HG03196 (cell line): ENCODE measurements around the gene DSCAML1.

ENCODE experiments used
- ATAC-seq: cut with Tn5 transposase; IDR thresholded peaks from one replicate; pipeline ENCODE4 v1.9.1; 2021; ENCODE audit not compliant: unreplicated experiment

The DSCAML1 gene

DNA sequence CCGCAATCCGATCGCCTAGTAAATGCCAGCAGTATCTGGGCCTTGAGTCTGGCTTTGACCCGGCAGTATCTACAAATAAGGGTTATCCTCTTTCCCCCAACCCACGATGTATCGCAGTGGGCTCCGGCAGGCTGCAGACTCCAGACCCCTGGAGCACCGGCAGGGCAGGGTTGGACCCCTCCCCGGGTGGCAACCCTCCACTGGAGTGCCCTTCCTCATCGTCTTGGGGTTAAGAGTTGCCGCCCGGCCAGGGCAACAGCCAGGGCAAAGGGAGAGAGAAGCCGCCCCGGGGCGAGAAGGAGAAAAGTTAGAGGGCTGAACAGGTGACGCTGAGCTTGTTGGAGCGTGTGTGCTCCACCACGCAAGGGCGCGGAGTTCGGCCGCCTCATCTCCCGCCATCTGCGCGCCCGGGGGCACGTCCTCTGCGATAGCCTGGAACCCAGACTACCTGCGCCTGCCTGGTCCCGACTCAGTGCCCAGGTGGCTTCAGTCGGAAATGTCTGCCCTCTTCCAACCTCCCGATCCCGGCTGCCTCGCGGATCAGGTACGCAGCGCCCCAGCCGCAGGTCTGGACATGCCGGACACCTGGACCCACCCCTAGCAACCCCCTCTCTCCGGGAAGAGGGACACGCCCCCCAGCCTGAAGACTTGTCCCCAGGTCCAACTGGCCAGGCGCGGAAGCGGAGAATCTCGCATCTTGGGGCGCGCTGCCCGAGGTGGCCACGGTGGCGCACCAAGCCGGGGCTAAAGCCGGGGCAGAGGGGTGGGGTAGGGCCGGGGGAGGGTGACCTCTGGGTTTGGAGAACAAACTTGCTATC lies 1.2 kb downstream of the DSCAML1 start:
- no peak for ATAC-seq

DNA sequence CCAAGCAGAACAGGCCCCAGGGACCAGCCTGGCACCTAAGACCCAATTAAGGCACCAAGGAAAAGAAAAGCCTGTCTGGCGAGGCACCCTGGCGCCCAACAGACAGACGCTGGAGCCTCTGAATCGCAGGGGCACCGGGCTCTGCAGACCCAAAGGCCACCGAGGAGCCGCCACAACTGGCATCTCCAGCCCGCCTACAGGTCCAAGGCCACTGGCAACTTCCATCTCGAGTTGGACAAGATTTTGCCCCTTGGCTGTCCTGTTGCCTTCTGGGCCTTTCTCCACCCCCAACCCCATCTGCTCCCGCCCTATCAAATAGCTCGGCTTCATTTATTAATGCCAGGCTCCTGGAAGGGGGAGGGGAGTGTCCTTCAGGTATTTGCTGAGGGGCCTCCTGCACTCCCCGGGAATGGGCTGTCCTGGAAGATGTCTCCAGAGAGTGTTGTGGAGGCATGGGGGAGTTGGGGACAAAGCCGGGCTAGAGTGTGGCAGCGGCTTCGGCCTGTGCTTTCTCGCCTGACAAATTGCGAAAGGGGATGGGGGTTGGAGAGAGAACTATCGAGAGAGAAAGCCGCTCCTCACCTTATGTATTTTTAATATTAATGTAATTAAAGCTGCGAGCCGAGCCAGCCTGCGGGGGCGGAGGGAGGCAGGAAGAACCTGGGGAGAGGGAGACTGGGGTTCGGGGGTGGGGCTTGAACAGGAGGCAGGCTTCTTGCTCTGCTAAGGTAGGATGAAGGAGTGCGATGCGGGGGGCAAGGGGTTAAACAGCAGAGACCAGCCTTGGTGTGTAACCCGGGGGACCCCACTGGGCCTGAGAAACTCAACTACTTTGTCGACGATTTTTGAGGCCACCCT lies 2.0 kb downstream of the DSCAML1 start:
- ATAC-seq, result no peak

DNA sequence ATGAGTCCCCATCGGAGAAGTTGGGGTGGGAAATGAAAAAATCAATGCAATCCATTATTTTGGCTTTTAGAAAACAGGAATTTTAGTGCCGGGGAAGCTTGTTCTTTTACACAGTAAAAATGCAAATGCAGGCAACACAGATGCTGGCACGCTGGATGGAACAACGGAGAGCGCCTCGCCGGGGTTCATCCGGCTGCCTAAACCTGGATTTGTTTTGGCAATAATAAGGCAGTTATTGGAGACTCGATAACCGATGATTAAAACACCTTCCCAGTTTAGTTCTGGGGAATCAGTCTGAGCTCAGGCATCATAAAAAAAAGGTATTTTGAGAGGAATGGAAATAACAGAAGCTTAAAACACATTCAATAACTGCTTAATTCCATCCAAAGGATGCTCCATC lies 2.9 kb downstream of the DSCAML1 start:
- ATAC-seq, result no peak

DNA sequence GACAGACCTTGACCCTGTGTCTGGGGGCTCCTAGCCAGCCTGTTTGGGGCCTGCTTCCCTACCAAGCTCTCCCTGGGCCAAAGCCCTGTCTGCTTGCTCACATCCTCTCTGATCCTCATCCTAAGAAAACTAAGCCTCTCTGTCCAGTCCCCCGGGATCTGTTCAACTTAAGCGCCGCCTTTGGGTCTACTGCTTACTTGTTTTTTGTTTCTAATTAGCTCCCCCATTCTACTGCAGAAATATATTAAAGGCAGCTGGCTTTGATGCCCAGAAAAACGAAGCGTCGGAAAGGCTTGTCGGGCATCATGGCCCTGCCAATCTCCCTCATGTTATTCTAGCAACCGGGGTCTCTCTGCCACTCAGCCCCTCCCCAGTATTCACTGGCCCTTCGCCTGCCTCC lies 3.4 kb downstream of the DSCAML1 start:
- ATAC-seq, result no peak

DNA sequence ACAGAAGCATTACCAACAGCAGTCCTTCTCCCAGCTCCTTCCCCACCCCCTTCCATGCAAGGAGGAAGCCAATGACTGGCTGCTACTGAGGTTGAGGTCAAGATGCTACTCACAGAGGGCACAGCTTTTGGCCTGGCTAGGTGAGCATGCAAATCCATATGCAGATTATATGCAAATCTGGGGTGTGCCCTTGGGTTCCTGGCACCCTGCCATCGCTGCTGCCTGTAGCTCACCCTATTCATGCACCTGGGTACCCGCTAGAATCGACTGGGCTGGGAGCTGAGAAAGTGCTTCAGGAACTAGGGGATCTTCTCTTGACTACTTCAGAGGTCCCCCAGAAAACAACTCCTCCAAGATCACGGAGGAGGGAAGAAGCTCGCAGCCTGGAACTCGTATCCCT lies 4.0 kb downstream of the DSCAML1 start:
- ATAC-seq, result no peak

DNA sequence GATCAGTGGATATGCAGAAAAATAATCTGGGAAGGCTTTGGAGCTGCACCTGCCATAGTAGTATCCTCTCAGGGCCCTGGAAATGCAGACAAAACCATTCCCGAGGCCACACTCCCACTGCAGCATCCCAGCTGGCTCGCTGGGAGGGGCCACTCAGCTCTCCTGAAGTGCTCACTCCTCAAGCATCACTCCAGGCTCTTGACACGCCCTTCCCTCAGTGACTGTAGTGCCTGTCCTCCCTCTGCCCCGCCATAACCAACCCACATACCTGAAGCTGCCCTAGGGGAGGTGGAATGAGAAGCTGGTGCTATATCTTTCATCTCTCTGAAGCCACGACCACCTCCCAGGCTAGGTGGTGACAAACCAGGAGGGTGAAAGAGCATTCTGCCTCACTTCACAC lies 4.8 kb downstream of the DSCAML1 start:
- ATAC-seq, result no peak

DNA sequence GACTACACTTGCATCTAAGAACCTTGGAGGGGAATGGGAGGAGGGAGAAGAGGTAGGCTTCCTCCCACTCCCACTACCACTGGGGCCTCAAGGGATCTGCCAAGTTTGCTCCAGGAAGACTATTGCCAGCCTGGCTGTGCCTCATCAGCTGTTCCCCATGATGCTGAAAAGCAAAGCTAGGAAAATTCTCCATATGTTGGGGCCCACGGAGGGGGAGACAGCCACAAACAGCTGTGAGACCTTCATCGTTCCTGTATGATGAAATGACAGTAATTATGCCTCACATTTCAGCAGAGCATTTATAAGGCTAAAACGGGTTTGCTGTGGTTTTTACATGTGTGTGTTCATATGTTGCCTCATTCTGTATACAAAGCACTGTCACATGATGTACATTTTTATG lies 6.7 kb downstream of the DSCAML1 start:
- no peak for ATAC-seq

DNA sequence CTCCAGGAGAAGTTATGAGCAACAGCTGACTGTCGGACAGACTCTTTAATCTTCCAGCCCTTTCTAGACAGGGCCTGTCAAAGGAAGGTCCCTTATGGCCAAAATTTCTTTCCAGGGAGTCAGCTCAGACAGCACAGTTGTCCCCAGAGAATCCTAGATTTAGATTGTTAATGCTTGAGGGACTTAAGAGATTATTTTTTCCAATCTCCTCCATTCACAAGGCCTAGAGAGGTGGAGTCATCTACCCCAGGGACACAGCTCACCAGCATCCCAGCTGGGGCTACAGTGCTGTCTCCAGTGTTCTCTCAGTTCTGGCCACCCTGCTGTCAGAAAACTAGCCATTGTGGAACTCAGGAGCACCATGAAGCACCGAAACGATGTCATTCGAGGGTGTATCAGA lies 7.8 kb downstream of the DSCAML1 start:
- ATAC-seq, result no peak

DNA sequence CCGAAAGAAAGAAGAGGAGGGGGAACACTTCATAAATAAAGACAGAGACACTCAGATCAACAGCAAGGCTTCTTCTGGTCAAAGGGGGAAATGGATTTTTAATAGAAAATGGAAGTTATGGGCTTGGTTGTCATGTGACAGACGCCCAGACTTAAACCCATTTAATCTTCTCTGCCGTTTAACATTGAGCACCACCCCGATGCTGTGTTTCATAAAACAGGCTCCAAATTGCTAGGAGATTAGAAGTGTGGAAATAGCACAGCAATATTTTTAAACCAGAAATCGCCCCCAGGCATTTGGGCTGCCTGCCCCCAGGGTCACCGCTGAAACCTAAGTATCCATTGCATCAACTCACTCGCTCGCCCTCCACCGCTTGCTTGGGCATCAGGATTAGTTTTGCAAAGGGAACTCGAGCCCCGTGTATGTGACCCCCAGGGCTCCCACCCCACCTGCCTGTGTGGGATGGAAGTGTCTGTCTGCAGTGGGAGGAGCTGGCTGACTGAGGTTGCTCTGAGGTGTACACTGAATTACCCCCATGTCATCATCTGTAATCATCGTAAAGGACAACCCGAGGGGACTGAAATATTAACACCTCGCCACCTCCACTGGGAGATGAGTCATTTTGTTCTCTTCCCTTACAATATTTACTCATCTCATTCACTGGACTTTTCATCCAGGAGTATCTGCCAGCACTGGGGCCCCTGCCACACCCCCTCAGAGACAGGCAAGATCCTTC lies 10.7 kb downstream of the DSCAML1 start:
- ATAC-seq, result no peak

DNA sequence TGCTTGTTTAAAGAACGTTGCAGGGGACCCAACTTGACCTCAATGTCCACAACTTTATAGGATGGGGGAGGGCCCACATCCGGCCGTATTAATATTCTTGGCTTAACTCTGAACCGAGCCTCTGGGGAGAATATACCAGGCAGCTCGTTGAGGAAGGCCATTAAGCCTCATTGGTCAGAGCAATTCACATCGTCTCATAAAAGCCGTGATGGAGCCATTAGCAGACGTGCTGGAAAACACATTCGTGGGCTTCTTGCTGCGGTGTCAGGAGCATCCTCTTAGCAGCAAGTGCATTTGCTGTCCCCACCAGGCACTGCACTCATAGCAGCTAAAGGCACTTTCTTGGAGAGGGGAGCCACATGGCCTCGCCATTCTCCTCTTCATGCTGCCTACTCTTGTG lies 14.9 kb downstream of the DSCAML1 start:
- no peak for ATAC-seq

DNA sequence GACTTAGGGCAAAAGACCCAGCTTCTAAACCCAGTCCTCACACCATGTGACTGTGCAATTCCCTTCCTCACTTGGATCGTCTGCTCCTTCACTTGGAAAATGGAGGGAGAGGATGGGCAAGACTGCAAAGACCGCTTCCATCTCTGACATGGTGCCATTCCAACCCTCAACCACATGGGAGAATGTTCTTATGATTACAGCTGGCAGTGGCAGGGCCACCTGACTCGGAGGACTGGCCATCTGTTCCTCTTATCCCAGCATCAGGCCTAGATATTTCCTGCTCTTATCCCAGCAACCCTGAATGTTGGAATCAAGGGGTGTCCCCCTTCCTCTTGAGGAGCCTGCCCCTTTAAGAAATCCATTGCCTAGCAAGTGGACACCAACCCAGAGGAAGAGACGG lies 15.4 kb downstream of the DSCAML1 start:
- no peak for ATAC-seq

DNA sequence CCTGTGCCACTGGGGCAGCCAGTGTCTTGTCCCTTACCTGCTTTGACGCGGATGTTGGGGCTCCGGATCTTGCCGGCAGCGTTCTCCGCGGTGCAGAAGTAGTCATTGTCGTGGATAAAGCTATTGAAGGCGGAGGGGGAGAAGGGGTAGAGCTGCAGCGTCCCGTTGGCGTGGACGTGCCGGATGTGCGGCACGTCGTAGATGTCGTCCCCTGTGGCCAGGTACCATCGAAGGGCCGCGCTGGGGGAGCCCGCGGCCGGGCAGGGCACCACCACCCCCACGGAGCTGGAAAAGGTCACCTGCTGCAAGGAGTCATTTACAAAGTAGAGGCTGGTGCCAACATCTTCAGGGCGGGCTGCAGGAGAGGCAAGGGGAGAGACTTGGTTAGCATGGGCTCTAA lies 16.6 kb downstream of the DSCAML1 start:
- ATAC-seq, result no peak

DNA sequence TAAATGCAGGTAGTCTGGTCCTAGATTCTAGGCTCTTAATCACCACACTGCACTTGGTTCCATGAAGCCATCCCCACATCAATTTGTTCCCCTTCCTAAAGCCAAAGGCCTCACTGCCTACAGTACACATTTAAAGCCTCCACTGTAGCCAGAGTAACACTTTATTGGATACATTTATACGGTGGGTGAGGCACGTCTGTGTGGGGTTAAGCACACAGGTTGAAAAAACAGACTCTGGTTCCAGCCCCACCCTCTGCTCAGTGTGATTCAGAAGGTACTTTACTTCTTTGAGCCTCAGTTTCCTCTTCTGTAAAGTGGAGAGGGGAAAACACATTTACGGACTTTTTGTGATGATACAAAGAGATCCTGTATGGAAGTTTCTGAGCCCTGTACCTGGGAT lies 22.5 kb downstream of the DSCAML1 start:
- ATAC-seq, result no peak

DNA sequence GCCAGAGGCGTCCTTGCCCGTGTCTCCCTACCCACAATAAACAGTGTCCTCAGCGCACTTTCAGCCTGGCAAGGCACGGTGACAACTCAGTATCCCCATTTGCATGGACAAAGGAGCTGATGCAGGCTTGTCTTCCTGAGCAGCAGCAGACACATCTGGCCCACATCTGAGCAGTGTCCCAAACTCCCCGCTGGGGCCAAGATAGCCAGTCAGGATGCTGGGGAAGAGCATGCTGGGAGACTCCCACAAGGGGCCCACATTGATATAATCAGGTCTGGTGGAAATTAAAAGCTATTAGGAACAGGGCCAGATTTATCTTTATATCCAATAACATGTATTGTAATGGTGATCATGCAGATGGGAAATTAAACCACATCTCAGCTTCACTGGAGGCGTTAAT lies 24.7 kb downstream of the DSCAML1 start:
- ATAC-seq, result no peak

DNA sequence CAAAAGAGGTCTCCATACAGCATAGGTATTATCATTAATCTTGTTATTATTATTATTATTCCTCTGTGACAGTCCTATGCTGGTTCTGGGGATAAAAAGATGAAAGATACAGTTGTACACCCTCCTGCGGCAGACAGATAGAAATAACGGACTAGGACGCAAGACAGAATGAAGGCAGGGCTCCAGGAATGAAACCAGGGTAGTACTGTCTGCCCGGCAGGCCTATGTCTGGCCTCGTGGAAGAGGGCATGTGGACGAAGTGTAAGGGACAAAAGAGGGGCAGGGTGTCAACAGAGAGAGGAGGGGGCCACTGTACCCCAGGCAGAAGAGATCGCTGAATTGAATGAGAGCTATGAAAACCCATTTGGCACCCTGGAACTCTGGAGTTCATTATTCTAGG lies 25.2 kb downstream of the DSCAML1 start:
- no peak for ATAC-seq

DNA sequence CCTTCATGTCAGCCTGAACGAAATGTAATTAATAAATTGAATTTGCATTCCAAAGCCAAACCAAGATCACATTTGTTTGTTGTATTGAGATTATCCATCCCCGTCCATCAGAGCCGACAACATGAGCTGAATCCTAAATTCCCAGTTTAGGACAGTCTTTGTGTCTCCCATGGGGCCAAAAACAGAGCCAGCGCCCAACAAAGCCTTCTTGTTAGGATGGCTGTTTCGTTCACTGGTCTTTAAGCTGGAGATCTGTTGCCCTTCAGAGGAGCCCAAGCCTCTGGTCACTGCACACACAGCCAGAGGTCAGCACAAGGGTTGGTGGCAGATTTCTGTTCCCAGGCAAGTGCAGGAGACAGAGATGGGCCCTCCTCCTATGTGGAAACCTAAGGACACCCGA lies 25.8 kb downstream of the DSCAML1 start:
- no peak for ATAC-seq

DNA sequence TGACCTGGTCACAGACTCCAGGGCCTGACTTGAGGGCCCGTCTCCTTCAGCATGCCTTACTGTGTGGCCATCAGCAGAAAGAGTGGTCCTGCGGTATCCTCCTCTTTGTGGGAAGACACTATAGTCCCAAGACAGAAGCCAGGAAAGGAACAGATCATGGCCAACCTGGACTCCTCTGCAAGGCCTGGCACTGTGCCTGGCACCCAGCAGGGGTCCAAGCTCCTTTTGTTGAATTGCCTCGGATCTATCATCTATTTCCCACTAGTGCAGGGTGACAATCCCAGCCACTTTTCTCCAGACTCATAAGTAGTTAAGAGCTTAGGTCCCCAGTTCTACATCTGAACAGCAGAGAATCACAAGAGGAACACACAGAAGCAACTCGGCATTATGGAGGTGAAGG lies 27.0 kb downstream of the DSCAML1 start:
- no peak for ATAC-seq

DNA sequence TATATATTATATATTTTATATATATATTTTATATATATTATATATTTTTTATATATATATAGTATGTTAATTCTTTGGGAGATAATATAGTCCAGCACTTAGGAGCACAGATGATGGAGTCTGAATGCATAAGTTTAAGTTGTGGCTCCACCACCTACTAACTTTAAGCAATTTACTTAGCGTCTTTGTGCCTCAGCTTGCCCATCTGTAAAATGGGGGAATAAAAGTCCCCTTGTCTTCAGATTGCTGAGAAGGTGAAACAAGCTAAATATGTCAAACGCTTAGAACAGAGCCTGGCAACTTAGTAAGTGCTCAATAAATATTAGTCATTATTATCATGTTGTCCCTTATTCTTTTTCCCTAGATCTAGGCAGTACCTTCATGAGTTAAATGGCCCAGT lies 27.5 kb downstream of the DSCAML1 start:
- ATAC-seq, result no peak

DNA sequence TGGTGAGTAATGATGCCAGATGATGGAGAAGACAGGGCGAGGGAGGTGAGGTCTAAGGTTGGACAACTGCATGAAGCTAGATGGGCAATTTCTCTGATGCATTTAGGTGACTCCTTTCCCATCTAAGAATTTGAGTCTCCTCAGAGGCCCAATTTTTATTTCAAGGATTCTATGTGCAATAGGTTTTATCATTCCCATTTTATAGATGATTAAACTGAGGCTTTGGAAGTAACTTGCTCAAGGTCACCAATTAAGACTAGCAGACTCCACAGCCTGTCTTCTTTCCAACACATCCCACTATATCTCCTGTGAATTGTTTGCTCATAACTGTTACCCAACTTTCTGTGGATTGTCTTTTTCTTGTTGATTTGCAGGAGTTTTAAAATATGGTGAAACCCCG lies 28.5 kb downstream of the DSCAML1 start:
- ATAC-seq, result no peak

DNA sequence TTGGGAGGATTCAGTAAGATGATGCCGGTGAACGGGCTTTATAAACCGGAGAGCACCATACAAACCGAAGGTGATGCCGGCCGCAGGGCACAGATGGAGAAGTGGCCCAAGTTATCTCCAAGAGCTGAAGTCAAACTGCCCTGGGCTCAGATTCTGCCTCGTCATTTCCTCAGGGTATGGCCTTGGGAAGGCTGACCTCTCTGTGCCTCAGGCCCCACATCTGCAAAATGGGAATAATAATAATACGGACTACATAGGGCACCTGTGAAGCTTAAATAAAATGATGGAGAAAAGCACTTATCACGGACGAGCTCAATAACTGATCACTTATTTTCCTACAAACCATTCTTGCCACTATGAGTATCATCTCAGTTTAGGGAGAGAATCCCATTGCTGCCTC lies 29.9 kb downstream of the DSCAML1 start:
- no peak for ATAC-seq

DNA sequence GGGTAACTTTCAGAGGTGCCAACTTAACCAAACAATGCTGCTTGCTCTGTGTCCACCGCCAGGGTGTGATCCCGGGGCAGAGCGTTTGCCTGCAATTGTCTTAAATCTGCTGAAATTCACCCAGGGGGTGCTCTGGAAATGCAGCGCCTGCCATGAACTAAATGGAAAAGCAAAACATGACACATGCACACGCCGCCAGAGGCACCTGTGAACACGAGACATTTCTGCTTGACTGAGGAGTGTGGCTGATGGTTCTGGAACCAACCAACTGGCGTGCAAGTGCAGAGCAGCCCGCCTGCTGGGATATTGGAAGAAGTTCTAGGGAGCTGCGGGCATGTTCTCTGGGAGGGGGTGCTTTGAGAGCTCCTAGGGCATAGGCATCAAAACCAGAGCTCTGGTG lies 30.4 kb downstream of the DSCAML1 start:
- no peak for ATAC-seq

DNA sequence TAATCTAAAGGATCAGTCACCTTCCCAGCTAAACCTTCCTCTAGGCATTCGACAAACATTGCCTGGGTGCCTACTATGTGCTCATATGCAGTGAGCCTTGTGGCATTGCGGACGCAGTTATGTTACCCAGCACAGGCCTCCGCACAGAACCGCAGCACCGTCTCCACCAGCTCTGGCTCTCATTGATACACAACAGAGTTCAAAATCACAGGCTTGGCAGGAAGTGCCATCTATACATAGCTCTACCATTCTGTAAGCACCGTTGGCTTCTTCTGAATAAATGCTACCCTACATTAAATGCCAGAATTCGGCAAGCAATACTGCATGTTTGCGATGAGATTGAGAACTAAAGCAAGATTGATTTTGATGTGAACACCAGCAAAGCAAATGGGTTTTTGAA lies 31.0 kb downstream of the DSCAML1 start:
- no peak for ATAC-seq
